Activated CD8-positive, alpha-beta memory T cell treated with anti-CD3 and anti-CD28 coated beads for 36 hours (primary cell): ENCODE data around the gene ZNF138. TPM values are rescaled to one million over a fixed set of nuclear protein-coding genes. Genes with fewer than 3 reads are reported as not detected.

ENCODE experiments used
- CTCF ChIA-PET: fragments of 350-600 bp; sonication (Branson Sonifier 250); formaldehyde crosslinking; loops from one replicate; lab custom pipeline; 2021; ENCODE audit warnings: antibody characterized with exemption; lab: Charles Lee
- POLR2A ChIA-PET: fragments of 350-600 bp; sonication (Branson Sonifier 250); formaldehyde crosslinking; loops from one replicate; lab custom pipeline; 2021; ENCODE audit warnings: antibody characterized with exemption; lab: Charles Lee
- total RNA-seq, 2 experiments: library from RNA; stranded (reverse); gene quantifications; one replicate each; pipeline ENCODE4 v1.2.3, GENCODE V29; 2021

ZNF138 gene
- total RNA-seq, 2 experiments from 2014 or later, result 9.1 to 9.4 TPM

DNA sequence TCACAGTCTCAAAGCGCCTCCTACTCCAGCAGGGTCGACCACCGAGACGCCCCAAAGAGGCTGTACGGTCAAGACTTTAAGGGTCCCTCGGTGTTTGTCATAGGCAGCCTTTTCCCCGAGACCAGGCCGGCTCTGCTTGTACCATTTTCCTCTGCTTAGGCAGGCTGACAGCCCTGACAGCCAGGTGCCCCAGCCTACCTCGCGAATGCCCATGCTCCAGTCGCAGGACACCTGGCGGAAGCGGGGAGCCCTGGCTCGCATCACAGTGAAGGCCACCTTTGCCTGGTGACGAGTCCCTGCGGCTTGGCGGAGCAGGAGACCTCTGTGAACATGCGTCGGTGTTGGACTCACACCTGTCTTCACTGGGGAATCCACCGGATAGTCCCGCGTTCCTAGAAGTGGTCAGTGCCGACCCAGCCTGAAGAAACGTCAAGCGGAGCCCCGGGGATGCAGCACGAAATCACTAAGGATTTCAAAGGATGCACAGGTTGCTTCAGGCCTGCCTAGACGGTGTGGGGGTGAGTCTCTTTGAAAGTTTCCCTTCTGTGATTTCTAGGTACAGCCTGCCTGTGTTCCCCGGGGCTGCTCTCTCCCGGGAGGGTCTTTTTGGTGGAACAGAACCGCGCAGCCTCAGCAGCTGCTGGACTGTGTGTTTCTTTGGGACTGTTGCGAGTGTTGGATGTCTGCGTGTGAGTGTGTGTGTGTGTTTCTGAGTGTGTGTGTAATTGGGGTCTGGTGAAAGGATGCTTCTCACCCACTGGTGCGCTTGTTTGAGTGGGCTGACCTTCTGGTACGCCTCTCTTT, 78.3 kb downstream of the ZNF138 start:
- POLR2A ChIA-PET, result no interaction called here
- CTCF ChIA-PET, result no interaction called here

DNA sequence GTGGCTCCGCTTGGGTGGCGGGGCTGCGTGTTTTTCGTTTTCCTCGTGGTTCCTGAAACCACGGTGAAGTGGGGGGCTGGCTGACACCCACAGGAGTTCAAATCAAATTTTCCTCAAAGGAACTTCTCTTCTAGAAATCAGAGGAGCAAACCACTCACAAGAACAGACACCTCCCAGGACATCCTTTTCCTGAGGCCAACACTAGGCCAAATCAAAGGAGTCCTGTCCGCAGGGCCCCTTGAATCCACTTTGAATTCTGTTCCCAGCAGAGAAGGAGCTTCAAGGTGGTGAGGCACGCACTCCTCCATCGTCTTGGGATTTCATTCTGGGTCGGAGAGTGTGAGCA, 78.9 kb downstream of the ZNF138 start:
- ChIA-PET CTCF (no interaction called here), POLR2A (no interaction called here)

DNA sequence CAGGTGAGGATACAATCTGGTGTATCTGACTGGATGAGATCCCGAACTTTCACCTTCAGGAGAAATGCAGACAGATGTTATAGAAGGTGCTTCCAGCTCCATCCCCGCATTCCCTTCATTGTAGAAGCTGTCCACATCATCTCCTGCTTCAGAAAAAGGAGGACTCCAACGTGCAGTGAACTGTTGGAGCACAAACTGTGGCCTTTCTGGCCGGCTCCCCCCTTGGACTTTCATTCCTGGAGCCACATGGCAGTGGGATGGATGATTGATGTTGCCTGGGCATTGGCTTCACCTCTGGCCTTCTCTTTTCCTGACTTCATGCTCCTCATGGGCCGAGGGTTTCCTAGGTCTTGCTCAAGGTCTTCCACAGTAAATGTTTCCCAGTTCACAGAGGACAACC, 79.3 kb downstream of the ZNF138 start:
- CTCF ChIA-PET, result no interaction called here
- POLR2A ChIA-PET, result no interaction called here

DNA sequence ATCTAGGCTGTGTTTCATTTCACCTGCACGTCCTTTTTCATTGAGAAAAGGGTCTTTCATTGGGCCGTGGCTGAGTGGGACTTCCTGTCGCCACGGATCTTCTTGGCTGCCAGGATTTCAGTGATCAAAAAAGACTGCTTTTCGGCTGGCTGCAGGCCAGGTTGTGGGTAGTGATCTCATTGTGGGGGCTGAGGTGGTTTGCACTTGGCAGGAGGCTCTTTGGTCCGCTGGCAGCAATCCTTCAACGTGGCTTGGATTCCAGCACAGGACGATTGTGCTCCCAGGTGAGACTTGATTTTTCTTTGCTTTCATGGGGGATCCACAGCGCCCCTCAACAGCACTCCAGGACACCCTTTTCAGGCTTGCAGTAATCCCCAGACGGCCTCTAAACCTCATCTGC, 79.9 kb downstream of the ZNF138 start:
- POLR2A ChIA-PET, result no interaction called here
- CTCF ChIA-PET, result no interaction called here

DNA sequence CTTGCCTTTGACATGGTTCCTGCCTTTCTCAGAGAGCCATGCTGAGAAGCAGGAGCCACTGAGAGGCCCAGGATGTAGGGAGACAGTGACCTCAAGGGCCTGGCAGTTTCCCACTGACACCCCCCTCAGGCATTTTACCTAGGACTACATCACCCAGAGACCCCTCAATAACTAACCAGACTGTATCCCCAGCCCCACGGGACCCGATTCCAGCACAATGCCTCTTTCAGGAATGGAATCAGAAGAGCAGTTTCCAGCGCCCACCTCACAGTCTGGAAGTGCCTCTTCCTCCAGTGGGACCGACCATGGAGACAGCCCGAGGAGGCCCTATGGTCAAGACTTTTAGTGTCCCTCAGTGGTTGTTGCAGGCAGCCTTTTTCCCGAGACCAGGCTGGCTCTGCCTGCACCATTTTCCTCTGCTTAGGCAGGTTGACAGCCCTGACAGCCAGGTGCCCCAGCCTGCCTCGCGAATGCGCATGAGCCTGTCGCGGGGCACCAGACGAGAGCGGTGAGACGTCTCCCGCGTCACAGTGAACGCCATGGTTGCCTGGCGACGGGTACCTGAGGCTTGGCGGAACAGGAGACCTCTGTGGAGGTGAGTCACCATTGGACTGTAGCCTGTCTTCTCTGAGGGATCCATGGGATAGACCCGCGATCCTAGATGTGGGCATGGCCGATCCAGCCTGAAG, 80.5 kb downstream of the ZNF138 start:
- ChIA-PET POLR2A (no interaction called here), CTCF (no interaction called here)

DNA sequence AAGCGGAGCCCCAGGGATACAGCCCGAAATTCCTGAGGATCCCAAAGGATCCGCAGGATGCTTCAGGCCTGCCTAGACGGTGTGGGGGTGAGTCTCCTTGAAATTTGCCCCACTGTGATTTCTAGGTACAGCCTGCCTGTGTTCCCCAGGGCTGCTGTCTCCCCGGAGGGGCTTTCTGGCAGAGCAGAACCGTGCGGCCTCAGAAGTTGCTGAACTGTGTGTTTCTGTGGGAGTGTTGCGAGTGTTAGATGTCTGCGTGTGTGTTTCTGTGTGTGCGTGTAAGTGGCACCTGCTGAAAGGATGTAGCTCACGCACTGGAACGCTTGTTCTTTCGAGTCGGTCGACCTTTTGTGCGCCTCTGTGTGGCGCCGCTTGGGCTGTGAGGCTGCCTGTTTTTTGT, 81.0 kb downstream of the ZNF138 start:
- POLR2A ChIA-PET, result no interaction called here
- CTCF ChIA-PET, result no interaction called here

DNA sequence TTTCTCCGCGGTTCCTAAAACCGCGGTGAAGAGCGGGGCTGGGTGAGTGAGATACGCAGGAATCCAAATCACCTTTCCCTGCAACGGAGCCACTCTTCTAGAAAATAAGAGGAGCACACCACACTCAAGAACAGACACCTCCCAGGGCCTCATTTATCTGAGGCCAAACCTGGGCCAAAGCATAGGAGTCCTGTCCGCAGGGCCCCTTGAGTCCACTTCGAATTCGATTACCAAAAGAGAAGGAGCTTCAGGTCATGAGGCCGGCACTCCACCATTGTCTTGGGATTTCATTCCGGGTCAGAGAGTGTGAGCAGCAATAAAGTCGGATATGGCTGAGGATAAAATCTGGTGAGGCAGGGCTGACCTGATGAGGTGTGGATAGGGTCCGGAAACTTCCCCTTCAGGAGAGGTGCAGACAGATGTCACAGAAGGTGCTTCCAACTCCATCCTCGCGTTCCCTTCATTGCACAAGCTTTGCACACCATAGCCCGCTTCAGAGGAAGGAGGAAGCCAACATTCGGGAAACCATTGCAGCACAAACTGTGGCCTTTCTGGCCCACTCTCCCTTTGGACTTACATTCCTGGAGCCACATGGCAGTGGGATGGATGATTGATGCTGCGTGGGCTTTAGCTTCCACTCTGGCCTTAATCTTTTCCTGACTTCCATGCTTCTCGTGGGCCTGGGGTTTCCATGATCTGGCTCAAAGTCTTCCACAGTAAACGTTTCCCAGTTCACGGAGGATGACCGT, 81.6 kb downstream of the ZNF138 start:
- ChIA-PET CTCF (no interaction called here), POLR2A (no interaction called here)

DNA sequence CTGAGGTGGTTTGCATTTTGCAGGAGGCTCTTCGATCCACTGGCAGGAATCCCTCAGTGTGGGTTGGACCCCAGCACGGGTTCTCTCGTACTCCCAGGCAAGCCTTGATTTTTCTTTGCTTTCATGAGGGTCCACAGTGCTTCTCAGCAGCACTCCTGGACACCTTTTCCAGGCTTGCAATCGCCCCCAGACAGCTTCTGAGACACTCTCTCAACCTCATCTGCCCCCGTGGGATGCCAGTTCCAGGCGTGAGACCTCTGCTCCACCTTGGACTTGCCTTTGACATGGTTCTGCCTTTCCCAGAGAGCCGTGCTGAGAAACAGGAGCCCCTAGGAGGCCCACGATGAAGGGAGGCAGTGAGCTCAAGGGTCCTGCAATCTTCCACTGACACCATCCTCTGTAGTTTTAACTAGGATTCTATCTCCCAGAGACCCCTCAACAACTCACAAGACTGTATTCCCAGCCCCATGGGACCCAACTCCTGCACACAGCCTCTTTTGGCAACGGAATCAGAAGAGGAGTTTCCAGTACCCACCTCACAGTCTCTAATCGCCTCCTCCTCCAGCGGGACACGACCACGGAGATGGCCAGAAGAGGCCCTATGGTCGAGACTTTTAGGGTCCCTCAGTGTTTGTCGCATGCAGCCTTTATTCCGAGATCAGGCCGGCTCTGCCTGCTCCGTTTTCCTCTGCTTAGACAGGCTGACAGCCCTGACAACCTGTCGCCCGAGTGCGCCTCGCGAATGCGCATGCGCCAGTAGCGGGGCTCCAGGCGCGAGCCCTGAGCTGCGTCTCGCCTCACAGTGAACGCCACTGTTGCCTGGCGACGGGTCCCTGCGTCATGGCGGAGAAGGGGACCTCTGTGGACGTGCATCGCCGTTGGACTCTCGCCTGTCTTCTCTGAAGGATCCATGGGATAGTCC, 82.8 kb downstream of the ZNF138 start:
- CTCF ChIA-PET, result no interaction called here
- POLR2A ChIA-PET, result no interaction called here

DNA sequence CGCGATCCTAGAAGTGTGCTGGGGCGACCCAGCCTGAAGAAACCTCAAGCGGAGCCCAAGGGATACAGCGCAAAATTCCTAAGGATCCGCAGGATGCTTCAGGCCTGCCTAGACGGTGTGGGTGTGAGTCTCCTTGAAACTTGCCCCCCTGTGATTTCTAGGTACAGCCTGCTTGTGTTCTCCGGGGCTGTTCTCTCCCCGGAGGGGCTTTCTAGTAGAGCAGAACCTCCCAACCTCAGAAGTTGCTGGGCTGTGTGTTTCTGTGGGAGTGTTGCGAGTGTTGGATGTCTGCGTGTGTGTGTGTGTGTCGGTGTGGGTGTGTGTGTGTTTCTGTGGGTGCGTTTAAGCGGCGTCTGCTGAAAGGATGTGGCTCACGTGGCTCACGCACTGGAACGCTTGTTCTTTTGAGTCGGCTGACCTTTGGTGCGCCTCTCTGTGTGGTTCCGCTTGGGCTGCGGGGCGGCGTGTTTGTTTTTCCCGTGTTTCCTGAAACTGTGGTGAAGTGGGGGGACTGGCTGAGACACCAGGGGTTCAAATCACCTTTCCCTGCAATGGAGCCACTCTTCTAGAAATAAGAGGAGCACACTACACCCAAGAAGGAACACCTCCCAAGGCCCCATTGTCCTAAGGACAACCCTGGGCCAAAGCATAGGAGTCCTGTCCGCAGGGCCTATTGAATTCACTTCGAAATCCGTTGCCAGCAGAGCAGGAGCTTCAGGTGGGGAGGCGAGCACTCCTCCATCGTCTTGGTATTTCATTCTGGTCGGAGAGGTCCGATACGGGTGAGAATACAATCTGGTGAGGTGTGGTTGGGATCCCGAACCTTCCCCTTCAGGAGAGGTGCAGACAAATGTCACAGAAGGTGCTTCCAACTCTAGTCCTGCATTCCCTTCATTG, 83.7 kb downstream of the ZNF138 start:
- ChIA-PET CTCF (no interaction called here), POLR2A (no interaction called here)

DNA sequence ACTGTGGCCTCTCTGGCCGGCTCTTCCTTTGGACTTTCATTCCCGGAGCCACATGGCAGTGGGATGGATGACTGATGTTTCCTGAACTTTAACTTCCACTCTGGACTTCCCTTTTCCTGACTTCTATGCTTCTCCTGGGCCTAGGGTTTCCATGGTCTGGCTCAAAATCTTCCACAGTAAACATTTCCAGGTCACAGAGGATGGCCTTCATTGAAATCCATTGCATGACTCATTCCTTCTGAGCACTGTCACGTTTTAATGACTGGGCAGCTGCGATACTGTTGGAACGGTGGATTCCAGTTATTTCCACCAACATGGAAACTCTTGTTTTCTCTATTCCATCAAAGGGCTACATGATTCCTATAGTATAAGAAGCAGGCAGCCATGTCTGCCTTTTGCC, 84.5 kb downstream of the ZNF138 start:
- POLR2A ChIA-PET, result no interaction called here
- CTCF ChIA-PET, result no interaction called here

DNA sequence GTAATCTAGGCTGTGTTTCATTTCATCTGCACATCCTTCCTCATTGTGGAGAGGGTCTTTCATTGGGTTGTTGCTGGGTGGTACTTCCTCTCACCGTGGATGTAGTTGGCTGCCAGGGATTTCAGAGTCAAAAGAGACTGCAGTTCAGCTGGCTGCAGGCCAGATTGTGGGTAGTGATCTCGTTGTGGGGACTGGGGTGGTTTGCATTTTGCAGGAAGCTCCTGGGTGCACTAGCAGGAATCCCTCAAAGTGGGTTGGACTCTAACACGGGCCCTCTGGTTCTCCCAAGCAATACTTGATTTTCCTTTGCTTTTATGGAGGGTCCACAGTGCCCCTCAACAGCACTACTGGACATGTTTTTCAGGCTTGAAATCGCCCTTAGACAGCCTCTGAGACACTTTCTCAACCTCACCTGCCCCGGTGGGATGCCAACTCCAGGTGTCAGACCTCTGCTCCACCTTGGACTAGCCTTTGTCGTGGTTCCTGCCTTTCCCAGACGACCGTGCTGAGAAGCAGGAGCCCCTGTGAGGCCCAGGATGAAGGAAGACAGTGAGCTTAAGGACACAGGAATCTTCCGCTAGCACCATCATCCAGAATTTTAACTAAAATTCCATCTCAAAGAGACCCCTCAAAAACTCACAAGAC, 85.0 kb downstream of the ZNF138 start:
- POLR2A ChIA-PET, result no interaction called here

DNA sequence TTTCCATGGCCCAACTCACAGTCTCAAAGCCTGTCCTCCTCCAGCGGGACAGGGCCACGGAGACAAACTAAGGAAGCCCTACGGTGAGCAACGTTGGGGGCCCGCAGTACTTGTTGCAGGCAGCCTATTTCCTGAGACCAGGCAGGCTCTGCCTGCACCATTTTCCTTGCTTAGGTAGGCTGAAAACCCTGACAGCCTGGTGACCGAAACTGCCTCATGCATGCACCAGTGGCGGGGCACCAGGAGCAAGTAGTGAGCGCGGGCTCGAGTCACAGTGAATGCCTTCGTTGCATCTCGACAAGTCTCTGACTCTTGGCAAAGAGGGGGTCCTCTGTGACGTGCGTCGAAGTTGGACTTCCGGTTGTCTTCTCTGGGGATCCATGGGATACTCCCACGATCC, 85.6 kb downstream of the ZNF138 start:
- ChIA-PET CTCF (no interaction called here), POLR2A (no interaction called here)

More for the DNA sequence above, 85.0 kb downstream of the ZNF138 start:
- CTCF ChIA-PET, result no interaction called here

DNA sequence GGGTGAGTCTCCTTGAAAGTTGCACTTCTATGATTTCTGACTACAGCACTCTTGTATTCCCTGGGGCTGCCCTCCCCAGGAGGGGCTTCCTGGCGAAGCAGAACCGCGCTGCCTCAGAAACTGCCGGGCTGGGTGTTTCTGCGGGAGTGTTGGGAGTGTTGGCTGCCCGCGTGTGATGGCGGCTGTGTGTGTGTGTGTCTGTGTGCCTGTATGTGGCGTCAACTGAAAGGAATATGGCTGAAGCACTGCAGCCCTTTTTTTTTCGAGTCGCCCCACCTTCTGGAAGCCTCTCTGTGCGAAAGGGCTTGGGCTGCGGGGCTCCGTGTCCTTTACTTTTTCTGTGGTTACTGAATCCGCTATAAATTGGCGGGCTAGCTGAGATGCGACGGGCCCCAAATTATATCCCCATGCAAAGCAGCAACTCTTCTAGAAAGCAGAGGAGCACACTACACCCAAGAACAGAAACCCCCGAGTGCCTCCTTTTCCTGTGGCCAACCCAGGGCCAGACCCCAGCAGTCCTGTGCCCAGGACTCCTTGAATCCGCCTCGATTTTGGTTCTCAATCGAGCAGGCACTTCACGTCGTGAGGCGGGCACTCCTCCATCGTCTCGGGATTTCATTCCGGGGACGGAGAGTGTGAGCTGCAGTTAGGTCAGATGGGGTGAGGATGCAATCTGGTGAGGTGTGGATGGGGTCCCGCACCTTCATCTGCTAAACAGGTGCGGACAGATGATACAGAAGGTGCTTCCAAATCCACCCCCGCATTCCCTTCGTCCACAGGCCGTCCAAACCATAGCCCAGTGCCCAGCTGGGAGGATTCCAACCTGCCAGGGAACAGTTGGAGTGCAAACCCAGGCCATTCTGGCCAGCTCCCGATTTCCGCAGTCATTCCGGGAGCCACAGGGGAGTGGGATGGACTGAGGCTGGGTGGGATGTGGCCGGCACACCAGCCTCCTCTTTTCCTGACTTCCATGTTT, 86.4 kb downstream of the ZNF138 start:
- CTCF ChIA-PET, result no interaction called here

DNA sequence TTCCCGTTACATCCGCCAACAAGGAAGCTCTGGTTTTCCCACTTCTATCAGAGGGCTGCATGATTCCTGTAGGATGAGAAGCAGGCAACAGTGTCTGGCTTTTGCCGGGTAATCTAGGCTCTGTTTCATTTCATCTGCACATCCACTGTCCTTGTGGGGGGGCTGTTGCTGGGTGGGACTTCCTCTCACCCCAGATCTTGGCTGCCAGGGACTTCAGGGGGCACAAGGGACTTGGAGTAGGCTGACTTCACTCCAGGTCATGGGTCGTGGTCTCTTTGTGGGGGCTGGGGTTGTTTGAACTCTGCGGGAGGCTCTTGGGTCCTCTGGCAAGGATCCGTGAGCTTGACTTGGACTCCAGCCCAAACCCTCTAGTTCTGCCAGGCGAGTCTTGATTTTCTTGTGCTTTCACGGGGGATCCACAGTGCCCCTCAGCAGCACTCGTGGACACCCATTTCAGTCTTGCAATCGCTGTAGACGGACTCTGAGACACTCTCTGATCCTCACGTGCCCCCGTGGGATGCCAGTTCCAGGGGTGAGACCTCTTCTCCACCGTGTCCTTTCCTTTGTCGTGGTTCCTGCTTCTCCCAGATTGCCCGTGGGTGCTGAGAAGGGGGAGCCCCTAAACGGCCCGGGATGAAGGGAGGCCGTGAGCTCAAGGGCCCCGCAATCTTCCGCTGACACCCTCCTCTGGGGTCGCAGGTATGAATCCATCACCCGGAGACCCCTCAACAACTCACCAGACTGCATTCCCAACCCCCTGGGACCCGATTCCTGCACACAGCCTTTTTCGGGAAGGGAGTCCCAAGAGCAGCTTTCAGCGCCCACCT, 87.4 kb downstream of the ZNF138 start:
- ChIA-PET POLR2A (no interaction called here), CTCF (no interaction called here)

More for the DNA sequence above, 86.4 kb downstream of the ZNF138 start:
- POLR2A ChIA-PET, result no interaction called here

DNA sequence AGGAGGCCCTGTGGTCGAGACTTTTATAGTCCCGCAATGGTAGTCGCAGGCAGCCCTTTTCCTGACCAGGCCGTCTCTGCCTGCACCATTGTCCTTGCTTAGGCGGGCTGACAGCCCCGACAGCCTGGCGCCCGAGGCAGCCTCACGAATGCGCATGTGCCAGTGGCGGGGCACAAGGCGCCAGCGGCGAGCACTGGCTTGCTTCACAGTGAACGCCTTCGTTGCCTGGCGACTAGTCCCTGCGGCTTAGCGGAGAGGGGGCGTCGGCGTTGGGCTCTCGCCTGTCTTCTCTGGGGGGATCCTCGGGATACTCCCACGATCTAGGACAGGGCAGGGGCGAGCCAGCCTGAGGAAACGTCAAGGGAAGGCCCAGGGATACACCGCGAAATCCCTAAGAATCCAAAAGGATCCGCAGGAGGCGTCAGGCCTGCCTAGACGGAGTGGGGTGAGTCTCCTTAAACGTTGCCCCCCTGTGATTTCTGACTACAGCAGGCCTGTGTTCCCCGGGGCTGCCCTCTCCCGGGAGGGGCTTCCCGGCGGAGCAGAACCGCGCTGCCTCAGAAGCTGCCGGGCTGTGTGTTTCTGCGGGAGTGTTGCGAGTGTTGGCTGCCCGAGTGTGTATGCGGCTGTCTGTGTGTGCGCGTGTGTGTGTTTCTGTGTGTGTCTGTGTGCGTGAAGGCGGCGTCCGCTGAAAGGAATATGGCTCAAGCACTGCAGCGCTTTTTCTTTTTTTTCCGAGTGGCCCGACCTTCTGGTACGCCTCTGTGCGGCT, 88.3 kb downstream of the ZNF138 start:
- POLR2A ChIA-PET, result no interaction called here

More for the DNA sequence above, 88.3 kb downstream of the ZNF138 start:
- CTCF ChIA-PET, result no interaction called here
